Right forelimb (tissue), 1 donor: ENCODE measurements around the gene NTF3.

ENCODE experiments used
- DNase-seq: peaks from one replicate; pipeline ENCODE4 v3.0.0-alpha.2; 2018

NTF3 gene

GRCh38 chr12:5433081-5433844, 1.4 kb downstream of the NTF3 start:
- peak; percentile 64 for DNase-seq

- no peak for DNase-seq
Observed at GRCh38 chr12:5433845-5434646, 2.1 kb downstream of the NTF3 start.

- no peak for DNase-seq
Observed at GRCh38 chr12:5434647-5435560, 3.0 kb downstream of the NTF3 start.

- DNase-seq, result no peak
Observed at GRCh38 chr12:5437182-5437583, 5.3 kb downstream of the NTF3 start.

DNA sequence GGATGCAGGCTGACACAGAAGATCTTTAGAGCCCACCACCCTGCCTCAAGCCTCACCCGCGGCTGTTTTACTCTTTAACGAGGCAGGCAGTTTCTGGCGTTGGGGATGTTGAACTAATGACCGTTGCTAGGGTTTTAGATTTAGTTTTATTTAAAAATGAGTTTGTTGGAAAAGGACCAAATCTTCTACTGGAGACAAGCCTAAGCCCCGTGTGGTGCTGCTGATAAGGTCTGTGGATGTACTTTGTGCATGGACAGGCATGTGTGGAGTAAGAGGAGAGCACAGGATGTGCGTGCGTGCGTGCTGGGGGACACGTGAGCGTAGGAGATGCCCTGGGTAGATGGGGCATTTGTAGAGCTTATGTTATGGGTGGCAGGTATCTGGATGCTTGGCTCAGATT, 5.7 kb downstream of the NTF3 start:
- DNase-seq, result no peak

DNA sequence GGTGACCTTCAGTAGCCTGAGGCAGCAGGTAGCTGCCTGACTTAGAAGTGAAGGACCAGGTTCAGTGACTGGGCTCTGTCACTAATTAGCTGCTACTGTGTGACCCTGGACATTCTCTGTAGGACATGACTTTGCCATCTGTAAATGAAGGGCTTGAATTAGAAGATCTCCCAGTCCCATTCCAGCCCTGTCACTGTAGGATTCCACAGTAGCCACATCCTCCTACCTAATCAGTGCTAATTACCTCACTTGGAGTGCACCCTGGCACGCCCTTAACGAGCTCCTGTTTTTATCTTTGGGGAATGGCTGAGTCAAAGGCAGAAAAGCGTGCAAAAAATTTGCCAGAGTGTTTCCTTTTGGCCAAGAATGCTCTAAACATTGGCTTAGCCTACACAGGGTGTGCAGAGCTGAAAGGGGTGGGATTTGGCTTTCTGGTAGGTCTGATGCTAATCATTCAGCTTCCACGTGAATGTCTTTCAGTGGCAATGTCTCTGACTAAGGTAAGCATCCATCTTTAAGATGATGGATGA, 6.8 kb downstream of the NTF3 start:
- DNase-seq, result no peak

- DNase-seq, result no peak
Observed at GRCh38 chr12:5439371-5439771, 7.5 kb downstream of the NTF3 start.

DNA sequence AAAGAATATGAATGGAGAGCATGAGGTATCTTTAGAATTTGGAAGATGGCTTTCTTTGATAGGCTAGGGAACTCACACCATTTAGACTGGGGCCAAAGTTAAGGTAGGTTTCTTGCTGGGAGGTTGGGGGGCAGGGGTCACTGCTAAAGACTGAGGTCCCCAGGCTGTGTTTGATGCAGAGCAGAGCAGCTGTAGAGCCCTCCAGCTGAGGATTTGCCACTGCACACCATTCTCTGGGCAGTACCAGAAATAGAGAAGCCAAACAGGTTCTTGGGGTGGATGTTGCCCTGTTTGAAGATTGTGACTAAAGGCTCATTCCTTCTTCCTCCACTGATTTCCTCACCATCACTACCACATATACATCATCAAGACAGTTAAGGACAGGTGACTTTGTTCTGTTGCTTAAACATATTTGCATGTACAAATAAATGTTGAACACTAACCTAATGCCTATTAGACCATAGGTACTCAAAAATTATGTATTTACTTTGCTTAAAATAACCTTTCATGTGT, 7.9 kb downstream of the NTF3 start:
- DNase-seq, result no peak

- DNase-seq, result no peak
Observed at GRCh38 chr12:5440978-5441377, 9.1 kb downstream of the NTF3 start.

GRCh38 chr12:5441497-5442236, 9.8 kb downstream of the NTF3 start:
- DNase-seq, result no peak

GRCh38 chr12:5442251-5443006, 10.5 kb downstream of the NTF3 start:
- no peak for DNase-seq

DNA sequence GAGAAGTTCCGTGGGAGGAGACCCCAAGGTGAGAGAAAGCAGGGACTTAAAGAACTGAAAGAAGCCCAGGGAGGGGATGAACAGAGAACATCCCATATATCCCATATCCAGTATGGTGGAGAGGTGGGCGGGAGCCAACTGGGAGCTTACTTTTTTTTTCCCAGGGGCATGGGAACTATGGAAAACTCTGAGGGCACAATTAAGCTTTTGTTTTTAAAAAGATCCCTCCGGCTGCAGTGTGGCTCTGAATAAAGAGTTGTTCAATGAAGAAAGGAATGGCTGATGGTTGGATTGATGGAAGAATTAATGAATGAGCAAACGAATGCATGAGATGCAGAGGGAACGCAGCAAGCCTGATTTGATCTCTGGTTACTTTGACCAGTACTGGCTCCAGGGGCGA, 12.6 kb downstream of the NTF3 start:
- DNase-seq, result no peak

DNA sequence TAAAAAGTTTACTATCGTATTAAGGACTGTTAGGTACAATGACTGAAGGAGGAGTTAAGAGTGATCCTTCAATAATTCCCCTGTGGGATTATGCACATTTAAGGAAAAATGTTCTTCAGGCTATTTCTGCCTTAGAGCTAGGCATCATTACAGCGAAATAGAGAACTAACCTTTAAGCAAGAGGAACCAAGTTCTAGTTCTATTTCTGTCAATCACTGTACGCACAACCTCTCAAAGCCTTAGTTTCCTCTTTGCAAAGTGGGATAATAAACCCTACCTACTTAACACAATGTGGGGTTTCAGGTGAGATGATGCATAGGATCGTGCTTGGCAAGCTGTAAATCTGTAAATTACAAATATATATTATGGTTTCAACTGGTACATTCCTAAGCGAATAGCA, 15.4 kb downstream of the NTF3 start:
- DNase-seq, result no peak

DNA sequence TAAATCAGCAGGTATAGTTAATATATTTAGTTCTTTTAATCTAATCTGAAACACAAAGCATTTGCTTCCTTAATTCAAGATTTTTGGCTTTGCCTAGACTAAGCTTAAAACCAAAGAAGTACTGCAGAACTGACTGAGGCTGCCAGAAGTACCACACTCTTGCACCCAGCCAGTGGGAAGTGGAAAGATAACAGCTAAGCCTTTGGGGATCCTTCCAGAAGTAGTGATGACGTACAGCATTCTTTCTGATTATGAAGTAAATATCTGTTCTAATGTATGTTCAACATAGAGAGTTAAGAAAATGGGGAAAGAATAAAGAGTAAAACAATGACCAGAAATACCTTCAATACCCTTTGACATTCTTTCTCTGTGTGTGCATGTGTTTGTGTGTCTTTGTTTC, 19.3 kb downstream of the NTF3 start:
- DNase-seq, result no peak

GRCh38 chr12:5452569-5452968, 20.7 kb downstream of the NTF3 start:
- no peak for DNase-seq

DNA sequence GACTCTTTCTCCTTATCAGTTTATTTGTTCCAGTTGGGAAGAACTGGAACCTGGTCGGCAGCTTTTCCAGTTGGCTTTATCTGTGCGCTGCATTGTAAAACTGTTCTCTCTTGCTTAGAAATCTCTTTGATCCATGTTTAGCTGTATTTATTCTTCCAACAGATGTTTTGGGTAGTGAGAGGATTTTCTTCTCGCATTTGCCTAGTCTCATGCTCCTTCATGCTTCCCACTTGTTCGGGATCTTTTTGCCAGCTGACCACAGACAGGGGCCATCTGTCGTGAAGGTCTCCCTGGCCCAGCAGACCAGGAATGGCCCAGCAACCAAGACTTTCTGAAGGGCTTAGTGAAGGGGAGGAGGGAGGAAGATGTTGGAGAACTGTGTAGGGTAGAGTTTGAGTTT, 21.6 kb downstream of the NTF3 start:
- no peak for DNase-seq

- no peak for DNase-seq
Observed at GRCh38 chr12:5455045-5455444, 23.1 kb downstream of the NTF3 start.

DNA sequence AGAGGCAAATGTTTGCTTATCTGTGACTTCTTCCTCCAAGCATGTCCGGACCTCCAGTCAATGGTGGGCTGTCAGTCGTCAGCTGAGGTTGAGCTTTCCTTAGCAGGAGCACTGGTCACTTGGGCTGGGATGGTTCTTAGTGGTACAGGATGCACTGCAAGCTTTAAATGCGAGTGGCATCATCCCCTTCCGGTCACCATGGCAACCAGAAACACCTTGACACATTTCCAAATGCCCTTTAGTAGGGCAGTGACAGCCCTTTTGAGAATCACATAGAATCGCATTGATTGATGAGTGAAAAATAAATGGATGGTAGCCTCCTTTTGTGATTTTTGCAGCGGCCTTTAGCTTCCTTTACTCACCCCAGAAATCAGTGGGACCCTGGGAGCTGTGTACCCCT, 24.1 kb downstream of the NTF3 start:
- DNase-seq, result no peak

- no peak for DNase-seq
Observed at GRCh38 chr12:5456906-5457305, 25.0 kb downstream of the NTF3 start.

GRCh38 chr12:5458229-5459050, 26.5 kb downstream of the NTF3 start:
- DNase-seq, result no peak
